Trophoblast cell (in vitro differentiated cells and primary cell): ENCODE measurements around the gene SHROOM3.
"Not testable (repeated sequence)": the region's sequence is repeated elsewhere in the genome, so short reads cannot be mapped to it uniquely, and the experiment has no call there.

Experiments used
- DNase-seq, 2 donors: peaks; one replicate each; pipeline ENCODE4 v3.0.0-alpha.2; 2016
- H2AFZ ChIP-seq: 2 replicates; pipeline ENCODE4 v1.6.1; 2013; ENCODE audit warnings: low read length, moderate library complexity, mild to moderate bottlenecking; ENCODE audit not compliant: insufficient read depth, poor library complexity
- H2AK5ac ChIP-seq: 2 replicates; pipeline ENCODE4 v1.6.1; 2013; ENCODE audit warnings: mild to moderate bottlenecking, low read length
- H2BK120ac ChIP-seq: 2 replicates; pipeline ENCODE4 v1.6.1; 2013; ENCODE audit warnings: low read length, mild to moderate bottlenecking, moderate library complexity; ENCODE audit not compliant: insufficient read depth, poor library complexity
- H2BK12ac ChIP-seq: 2 replicates; pipeline ENCODE4 v1.6.1; 2013; ENCODE audit warnings: mild to moderate bottlenecking, low read length, moderate library complexity
- H2BK5ac ChIP-seq: 2 replicates; pipeline ENCODE4 v1.6.1; 2013; ENCODE audit warnings: low read length, low read depth, moderate library complexity, mild to moderate bottlenecking; ENCODE audit not compliant: poor library complexity
- H3K14ac ChIP-seq: 2 replicates; pipeline ENCODE4 v1.6.1; 2013; ENCODE audit warnings: mild to moderate bottlenecking, low read length
- H3K18ac ChIP-seq: 2 replicates; pipeline ENCODE4 v1.6.1; 2013; ENCODE audit warnings: mild to moderate bottlenecking, low read length
- H3K23ac ChIP-seq: 2 replicates; pipeline ENCODE4 v1.6.1; 2013; ENCODE audit warnings: low read length
- H3K27ac ChIP-seq: 2 replicates; pipeline ENCODE4 v1.5.1; 2013; ENCODE audit warnings: low read depth, mild to moderate bottlenecking, inconsistent platforms, low read length, moderate library complexity
- H3K27me3 ChIP-seq: 2 replicates; pipeline ENCODE4 v1.6.1; 2013; ENCODE audit warnings: inconsistent platforms, mild to moderate bottlenecking, low read length, moderate library complexity; ENCODE audit not compliant: insufficient read depth
- H3K36me3 ChIP-seq, 2 experiments: 1 replicate in 1 of 2; 2 replicates in 1 of 2; pipeline ENCODE4 v1.6.1; 2013; ENCODE audit warnings: low read length in 2 of 2, mild to moderate bottlenecking in 2 of 2, moderate library complexity in 1 of 2; ENCODE audit not compliant: insufficient read depth in 2 of 2, control insufficient read depth in 1 of 2
- H3K4ac ChIP-seq: 2 replicates; pipeline ENCODE4 v1.6.1; 2013; ENCODE audit warnings: low read depth, mild to moderate bottlenecking, low read length, moderate library complexity
- H3K4me1 ChIP-seq, 2 experiments: 1 replicate in 1 of 2; 2 replicates in 1 of 2; pipeline ENCODE4 v1.6.1; 2013; ENCODE audit warnings: low read length in 2 of 2, mild to moderate bottlenecking in 2 of 2, moderate library complexity in 1 of 2; ENCODE audit not compliant: insufficient read depth in 2 of 2, control insufficient read depth in 1 of 2
- H3K4me2 ChIP-seq: 2 replicates; pipeline ENCODE4 v1.6.1; 2013; ENCODE audit warnings: inconsistent platforms, mild to moderate bottlenecking, low read length, moderate library complexity
- H3K4me3 ChIP-seq: 2 replicates; pipeline ENCODE4 v1.5.1; 2013; ENCODE audit warnings: mild to moderate bottlenecking, low read depth, low read length, inconsistent platforms
- H3K79me1 ChIP-seq: one replicate; pipeline ENCODE4 v1.6.1; 2013; ENCODE audit warnings: low read length
- H3K79me2 ChIP-seq: 2 replicates; pipeline ENCODE4 v1.6.1; 2013; ENCODE audit warnings: low read length, mild to moderate bottlenecking; ENCODE audit not compliant: control insufficient read depth, insufficient read depth, poor library complexity
- H3K9ac ChIP-seq: 2 replicates; pipeline ENCODE4 v1.6.1; 2013; ENCODE audit warnings: mild to moderate bottlenecking, low read length
- H3K9me3 ChIP-seq: 2 replicates; pipeline ENCODE4 v1.6.1; 2013; ENCODE audit warnings: low read depth, mild to moderate bottlenecking, control low read depth, inconsistent platforms, low read length; ENCODE audit not compliant: insufficient read depth
- H4K12ac ChIP-seq: 2 replicates; pipeline ENCODE4 v1.6.1; 2013; ENCODE audit warnings: low read depth, mild to moderate bottlenecking, low read length, moderate library complexity
- H4K8ac ChIP-seq: 2 replicates; pipeline ENCODE4 v1.6.1; 2013; ENCODE audit warnings: low read depth, mild to moderate bottlenecking, low read length, moderate library complexity
- H4K91ac ChIP-seq: one replicate; pipeline ENCODE4 v1.6.1; 2013; ENCODE audit warnings: low read depth, mild to moderate bottlenecking, low read length, moderate library complexity
- WGBS: extraction: QIAGEN DNeasy Blood & Tissue Kit; methylation state at CpG from one replicate; pipeline ENCODE4 v1.1.7; 2013; ENCODE audit warnings: missing lambda C conversion rate; ENCODE audit not compliant: insufficient read length, insufficient coverage; ENCODE audit errors: extremely low coverage; 5-methylcytosine and 5-hydroxymethylcytosine counted together

Gene SHROOM3

GRCh38 chr4:76718021-76718420 lies 283.0 kb downstream of the SHROOM3 start:
- no peak overlapping the region for H3K23ac ChIP-seq
- H3K4me1 ChIP-seq: peaks cover 2 to 4% of the 10 kb centered on the region in 2 experiments
- peaks cover 0 to 5% of the 10 kb centered on the region in 2 experiments for H3K36me3 ChIP-seq
- H2BK12ac ChIP-seq: no peak overlapping the region
- no peak overlapping the region for H3K14ac ChIP-seq
- no peak overlapping the region for H3K4me2 ChIP-seq
- H3K9me3 ChIP-seq: no peaks in the 10 kb centered on the region
- no peaks in the 10 kb centered on the region for H3K27me3 ChIP-seq
- H4K8ac ChIP-seq: no peak overlapping the region
- no peak overlapping the region for H3K27ac ChIP-seq
- no peak overlapping the region for H3K4me3 ChIP-seq
- H4K91ac ChIP-seq: no peak overlapping the region
- no peak overlapping the region for H3K4ac ChIP-seq
- no peak overlapping the region for H2BK5ac ChIP-seq
- no CpG with 5 or more reads among the region's 2 CpGs for WGBS
- no peak overlapping the region for H2BK120ac ChIP-seq
- peak in 1 of 2 donors; percentile 53 for DNase-seq
- no peak overlapping the region for H3K9ac ChIP-seq
- H2AK5ac ChIP-seq: no peak overlapping the region
- H3K79me1 ChIP-seq: peaks cover 1% of the 10 kb centered on the region
- no peak overlapping the region for H3K18ac ChIP-seq
- no peak overlapping the region for H4K12ac ChIP-seq
- no peak overlapping the region for H2AFZ ChIP-seq
- no peaks in the 10 kb centered on the region for H3K79me2 ChIP-seq

- no peak overlapping the region for H3K27ac ChIP-seq
- no peak overlapping the region for H2AK5ac ChIP-seq
- no peak overlapping the region for H4K91ac ChIP-seq
- no peak overlapping the region for H3K9ac ChIP-seq
- H2BK12ac ChIP-seq: no peak overlapping the region
- no peak overlapping the region for H2AFZ ChIP-seq
- peaks cover 1% of the 10 kb centered on the region for H3K79me1 ChIP-seq
- H4K12ac ChIP-seq: no peak overlapping the region
- H3K4me2 ChIP-seq: no peak overlapping the region
- H3K9me3 ChIP-seq: no peaks in the 10 kb centered on the region
- no peak for DNase-seq
- H3K27me3 ChIP-seq: no peaks in the 10 kb centered on the region
- no peak overlapping the region for H2BK120ac ChIP-seq
- H3K4ac ChIP-seq: peak overlapping the region; percentile 79
- no peak overlapping the region for H3K14ac ChIP-seq
- no peak overlapping the region for H3K18ac ChIP-seq
- no peaks in the 10 kb centered on the region for H3K79me2 ChIP-seq
- H4K8ac ChIP-seq: no peak overlapping the region
- H3K36me3 ChIP-seq: peaks cover 0 to 1% of the 10 kb centered on the region in 2 experiments
- no CpG with 5 or more reads among the region's 1 CpG for WGBS
- H3K4me3 ChIP-seq: no peak overlapping the region
- peaks cover 2 to 4% of the 10 kb centered on the region in 2 experiments for H3K4me1 ChIP-seq
- H3K23ac ChIP-seq: no peak overlapping the region
- H2BK5ac ChIP-seq: no peak overlapping the region
Measured at GRCh38 chr4:76718831-76719230, 283.8 kb downstream of the SHROOM3 start.

GRCh38 chr4:76720121-76720520 lies 285.1 kb downstream of the SHROOM3 start:
- no peak overlapping the region for H3K9ac ChIP-seq
- H2BK12ac ChIP-seq: no peak overlapping the region
- H3K27me3 ChIP-seq: no peaks in the 10 kb centered on the region
- no peak overlapping the region for H3K4ac ChIP-seq
- H4K12ac ChIP-seq: no peak overlapping the region
- no peak overlapping the region for H3K23ac ChIP-seq
- H4K8ac ChIP-seq: no peak overlapping the region
- peaks cover 0 to 1% of the 10 kb centered on the region in 2 experiments for H3K36me3 ChIP-seq
- H3K4me2 ChIP-seq: no peak overlapping the region
- no peak overlapping the region for H2AK5ac ChIP-seq
- no peak overlapping the region for H3K27ac ChIP-seq
- H4K91ac ChIP-seq: no peak overlapping the region
- H2BK120ac ChIP-seq: no peak overlapping the region
- WGBS: no CpG with 5 or more reads among the region's 2 CpGs
- H2AFZ ChIP-seq: no peak overlapping the region
- peaks cover 2 to 4% of the 10 kb centered on the region in 2 experiments for H3K4me1 ChIP-seq
- peaks cover 1% of the 10 kb centered on the region for H3K79me1 ChIP-seq
- no peak overlapping the region for H3K14ac ChIP-seq
- no peak for DNase-seq
- no peak overlapping the region for H3K4me3 ChIP-seq
- H2BK5ac ChIP-seq: no peak overlapping the region
- H3K9me3 ChIP-seq: no peaks in the 10 kb centered on the region
- H3K79me2 ChIP-seq: no peaks in the 10 kb centered on the region
- no peak overlapping the region for H3K18ac ChIP-seq

GRCh38 chr4:76722146-76722545 lies 287.1 kb downstream of the SHROOM3 start:
- H3K27ac ChIP-seq, H3K27me3 ChIP-seq, H2BK120ac ChIP-seq, H3K14ac ChIP-seq, H3K4me1 ChIP-seq, H2BK5ac ChIP-seq, H2AK5ac ChIP-seq, H3K79me1 ChIP-seq, H3K36me3 ChIP-seq, H3K4ac ChIP-seq, H4K8ac ChIP-seq, H2AFZ ChIP-seq, H3K23ac ChIP-seq, H4K91ac ChIP-seq, H4K12ac ChIP-seq, H3K18ac ChIP-seq, DNase-seq, H3K9ac ChIP-seq, H3K79me2 ChIP-seq, H3K4me3 ChIP-seq, H3K9me3 ChIP-seq, H3K4me2 ChIP-seq, H2BK12ac ChIP-seq: not testable (repeated sequence)
- no CpG with 5 or more reads among the region's 2 CpGs for WGBS
